Measurements from ENCODE around the gene SEMG1. TPM values are rescaled to one million over a fixed set of nuclear protein-coding genes. Genes with fewer than 3 reads are reported as not detected.

Gene SEMG1
- total RNA-seq, 1 donor from 2014 or later = not detected

DNA sequence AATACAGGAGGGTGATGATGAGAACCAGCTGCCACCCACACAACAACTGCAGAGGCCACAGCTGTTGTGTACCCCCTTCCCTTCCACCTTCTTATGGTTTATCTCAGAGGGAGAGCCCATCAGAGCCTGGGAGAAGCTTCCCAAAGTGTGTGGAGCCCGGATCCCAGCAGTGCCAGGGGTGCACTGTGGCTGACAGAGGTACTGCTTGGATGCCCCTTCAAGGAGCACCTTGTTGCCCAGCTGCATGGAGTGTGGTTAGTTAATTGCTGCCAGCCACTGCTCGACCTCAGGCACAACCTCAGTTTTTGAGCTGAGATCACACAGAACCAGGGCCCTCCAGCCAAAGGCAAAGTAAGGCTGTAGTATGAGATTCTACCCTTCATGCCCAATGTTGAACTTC is 19.1 kb upstream of the SEMG1 start:
- Mint-ChIP-seq H3K4me1 (ENCODE audit: unreplicated experiment) (no peaks in the 10 kb centered on the region), H3K9me3 (ENCODE audit: unreplicated experiment) (no peaks in the 10 kb centered on the region), H3K4me3 (ENCODE audit: unreplicated experiment) (no peak overlapping the region), H3K27me3 (ENCODE audit: unreplicated experiment) (peaks cover 16% of the 10 kb centered on the region), H3K27ac (ENCODE audit: unreplicated experiment) (no peak overlapping the region), H3K36me3 (ENCODE audit: unreplicated experiment) (no peaks in the 10 kb centered on the region)
- TF ChIP-seq CTCF (IDR thresholded peaks at IDR 0.05) = no peak
- DNase-seq (ENCODE audit: extremely low spot score, unreplicated experiment) = no peak

GRCh38 chr20:45189067-45189609 is 17.7 kb upstream of the SEMG1 start:
- Mint-ChIP-seq H3K36me3 (ENCODE audit: unreplicated experiment) (no peaks in the 10 kb centered on the region), H3K4me1 (ENCODE audit: unreplicated experiment) (no peaks in the 10 kb centered on the region), H3K27ac (ENCODE audit: unreplicated experiment) (no peak overlapping the region), H3K9me3 (ENCODE audit: unreplicated experiment) (no peaks in the 10 kb centered on the region), H3K27me3 (ENCODE audit: unreplicated experiment) (peaks cover 16% of the 10 kb centered on the region), H3K4me3 (ENCODE audit: unreplicated experiment) (no peak overlapping the region)
- DNase-seq (ENCODE audit: extremely low spot score, unreplicated experiment) = no peak
- no peak for TF ChIP-seq CTCF (IDR thresholded peaks at IDR 0.05)

GRCh38 chr20:45189861-45190260 is 17.0 kb upstream of the SEMG1 start:
- H3K4me1 Mint-ChIP-seq (ENCODE audit: unreplicated experiment) = no peaks in the 10 kb centered on the region
- no peak for TF ChIP-seq CTCF (IDR thresholded peaks at IDR 0.05)
- H3K4me3 Mint-ChIP-seq (ENCODE audit: unreplicated experiment) = no peak overlapping the region
- no peak overlapping the region for H3K27ac Mint-ChIP-seq (ENCODE audit: unreplicated experiment)
- H3K27me3 Mint-ChIP-seq (ENCODE audit: unreplicated experiment) = peaks cover 15% of the 10 kb centered on the region
- H3K36me3 Mint-ChIP-seq (ENCODE audit: unreplicated experiment) = no peaks in the 10 kb centered on the region
- no peaks in the 10 kb centered on the region for H3K9me3 Mint-ChIP-seq (ENCODE audit: unreplicated experiment)
- DNase-seq (ENCODE audit: extremely low spot score, unreplicated experiment) = no peak

GRCh38 chr20:45191926-45192325 is 14.9 kb upstream of the SEMG1 start:
- no peak overlapping the region for H3K27ac Mint-ChIP-seq (ENCODE audit: unreplicated experiment)
- H3K36me3 Mint-ChIP-seq (ENCODE audit: unreplicated experiment) = no peaks in the 10 kb centered on the region
- H3K4me3 Mint-ChIP-seq (ENCODE audit: unreplicated experiment) = no peak overlapping the region
- no peak for DNase-seq (ENCODE audit: extremely low spot score, unreplicated experiment)
- no peak for TF ChIP-seq CTCF (IDR thresholded peaks at IDR 0.05)
- H3K9me3 Mint-ChIP-seq (ENCODE audit: unreplicated experiment) = no peaks in the 10 kb centered on the region
- H3K4me1 Mint-ChIP-seq (ENCODE audit: unreplicated experiment) = no peaks in the 10 kb centered on the region
- peaks cover 12% of the 10 kb centered on the region for H3K27me3 Mint-ChIP-seq (ENCODE audit: unreplicated experiment)

DNA sequence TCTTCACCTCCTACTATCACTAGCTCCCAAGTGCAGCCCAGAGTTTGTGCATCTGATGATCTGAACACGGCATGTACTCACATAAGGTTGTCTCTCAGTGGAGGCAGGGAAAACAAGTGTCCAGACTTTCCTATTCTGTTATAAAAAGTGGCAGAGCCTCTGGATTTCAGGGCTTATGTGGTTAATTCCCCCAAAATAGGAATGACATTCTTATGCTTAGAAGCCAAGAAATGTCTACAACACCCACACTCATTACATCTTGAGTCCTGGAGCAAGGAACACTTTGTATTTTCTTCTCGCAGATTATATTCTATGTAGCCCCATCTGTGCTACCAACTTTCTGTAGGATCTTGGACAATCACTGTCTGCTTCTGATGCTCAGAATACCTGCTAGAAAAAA is 13.5 kb upstream of the SEMG1 start:
- no peak for DNase-seq (ENCODE audit: extremely low spot score, unreplicated experiment)
- no peaks in the 10 kb centered on the region for H3K36me3 Mint-ChIP-seq (ENCODE audit: unreplicated experiment)
- no peak overlapping the region for H3K27ac Mint-ChIP-seq (ENCODE audit: unreplicated experiment)
- no peaks in the 10 kb centered on the region for H3K9me3 Mint-ChIP-seq (ENCODE audit: unreplicated experiment)
- no peak for TF ChIP-seq CTCF (IDR thresholded peaks at IDR 0.05)
- peaks cover 12% of the 10 kb centered on the region for H3K27me3 Mint-ChIP-seq (ENCODE audit: unreplicated experiment)
- H3K4me3 Mint-ChIP-seq (ENCODE audit: unreplicated experiment) = no peak overlapping the region
- H3K4me1 Mint-ChIP-seq (ENCODE audit: unreplicated experiment) = no peaks in the 10 kb centered on the region

Data from osteocyte (in vitro differentiated cells).